Hepatic stellate cell (primary cell): ENCODE results near the gene NUMB.
"Not testable (repeated sequence)": the region's sequence is repeated elsewhere in the genome, so short reads cannot be mapped to it uniquely, and the experiment has no call there.

Experiments used
- DNase-seq: peaks from one replicate; pipeline ENCODE4 v3.0.0; 2011; ENCODE audit warnings: low spot score

NUMB gene

DNA sequence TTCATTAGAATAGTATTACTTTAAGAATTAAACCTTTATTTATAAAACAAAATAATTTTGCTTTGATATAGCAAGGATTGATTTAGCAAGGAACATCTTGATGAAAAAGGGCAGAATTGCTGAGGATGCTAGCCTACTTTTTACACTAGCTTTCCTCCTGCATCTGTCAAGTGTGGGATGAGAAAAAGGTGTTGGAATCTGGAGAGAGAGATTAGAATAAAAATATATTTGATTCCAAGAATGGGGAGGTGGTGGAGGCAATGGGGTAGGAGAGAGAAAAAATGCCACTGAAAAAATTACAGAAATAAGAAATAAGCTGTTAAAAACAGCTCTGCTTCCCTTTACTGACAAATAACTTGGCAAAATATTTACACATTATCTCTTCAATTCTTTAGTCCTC is 98.9 kb downstream of the NUMB start:
- DNase-seq, result no peak

DNA sequence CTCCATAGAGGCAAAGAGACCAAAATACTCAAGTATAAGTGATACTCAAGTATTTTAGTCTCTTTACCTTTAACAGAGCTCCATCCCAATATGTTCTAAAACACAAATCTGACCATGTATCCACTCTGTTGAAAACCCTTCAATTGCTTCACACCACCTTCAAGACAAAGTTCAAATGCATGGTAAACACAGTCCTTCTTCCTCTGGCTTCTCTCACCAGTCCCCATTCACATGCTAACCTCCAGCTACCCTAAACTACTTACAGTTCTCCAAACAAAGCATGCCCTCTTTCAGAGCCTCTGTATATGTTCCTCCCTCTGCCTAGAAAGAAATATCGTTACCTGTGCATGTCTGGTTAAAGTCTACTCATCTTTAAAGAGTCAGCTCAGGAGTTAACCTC is 100.2 kb downstream of the NUMB start:
- no peak for DNase-seq

DNA sequence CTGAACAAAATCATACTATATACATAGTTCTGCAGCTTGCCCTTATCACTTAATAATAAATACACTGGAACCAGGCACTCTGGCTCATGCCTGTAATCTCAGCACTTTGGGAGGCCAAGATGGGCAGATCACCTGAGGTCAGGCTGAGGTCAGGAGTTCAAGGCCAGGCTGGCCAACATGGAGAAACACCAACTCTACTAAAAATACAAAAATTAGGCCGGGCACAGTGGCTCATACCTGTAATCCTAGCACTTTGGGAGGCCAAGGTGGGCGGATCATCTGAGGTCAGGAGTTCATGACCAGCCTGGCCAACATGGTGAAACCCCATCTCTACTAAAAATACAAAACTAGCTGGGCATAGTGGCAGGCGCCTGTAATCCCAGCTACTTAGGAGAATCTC is 109.3 kb downstream of the NUMB start:
- DNase-seq, result not testable (repeated sequence)

DNA sequence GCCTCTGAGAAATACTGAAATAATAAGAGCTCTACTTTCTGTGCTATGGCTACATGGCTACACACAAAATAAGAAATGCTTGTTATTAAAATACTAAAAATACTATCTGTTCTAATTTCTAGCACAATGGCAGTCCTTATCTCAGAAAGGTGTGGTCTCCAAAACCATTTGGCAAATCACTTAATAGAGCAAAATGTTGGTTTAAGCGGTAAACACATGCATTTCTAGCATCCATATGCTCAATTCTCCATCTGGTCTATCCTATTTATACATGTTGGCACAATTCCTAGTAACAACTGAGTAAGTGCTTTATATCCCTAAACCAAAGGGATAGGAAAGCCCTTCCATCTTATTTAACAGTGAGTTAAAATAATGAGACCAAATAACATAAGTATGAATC is 114.0 kb downstream of the NUMB start:
- no peak for DNase-seq

DNA sequence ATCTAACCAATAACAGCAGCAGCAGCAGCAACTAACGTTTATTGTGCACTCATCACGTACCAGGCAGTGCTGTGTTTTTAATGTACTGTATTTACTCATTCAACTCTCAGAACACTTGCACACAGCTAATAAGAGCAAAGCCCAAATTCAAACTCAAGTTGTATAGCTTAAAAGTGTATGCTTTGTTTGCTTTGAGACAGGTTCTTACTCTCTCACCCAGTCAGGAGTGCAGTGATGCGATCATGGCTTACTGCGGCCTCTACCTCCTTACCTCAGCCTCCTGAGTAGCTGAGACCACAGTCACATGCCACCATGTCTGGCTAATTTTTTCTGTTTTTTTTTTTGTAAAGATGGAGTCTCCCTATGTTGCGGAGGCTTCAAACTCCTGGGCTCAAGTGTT is 115.7 kb downstream of the NUMB start:
- DNase-seq, result no peak

DNA sequence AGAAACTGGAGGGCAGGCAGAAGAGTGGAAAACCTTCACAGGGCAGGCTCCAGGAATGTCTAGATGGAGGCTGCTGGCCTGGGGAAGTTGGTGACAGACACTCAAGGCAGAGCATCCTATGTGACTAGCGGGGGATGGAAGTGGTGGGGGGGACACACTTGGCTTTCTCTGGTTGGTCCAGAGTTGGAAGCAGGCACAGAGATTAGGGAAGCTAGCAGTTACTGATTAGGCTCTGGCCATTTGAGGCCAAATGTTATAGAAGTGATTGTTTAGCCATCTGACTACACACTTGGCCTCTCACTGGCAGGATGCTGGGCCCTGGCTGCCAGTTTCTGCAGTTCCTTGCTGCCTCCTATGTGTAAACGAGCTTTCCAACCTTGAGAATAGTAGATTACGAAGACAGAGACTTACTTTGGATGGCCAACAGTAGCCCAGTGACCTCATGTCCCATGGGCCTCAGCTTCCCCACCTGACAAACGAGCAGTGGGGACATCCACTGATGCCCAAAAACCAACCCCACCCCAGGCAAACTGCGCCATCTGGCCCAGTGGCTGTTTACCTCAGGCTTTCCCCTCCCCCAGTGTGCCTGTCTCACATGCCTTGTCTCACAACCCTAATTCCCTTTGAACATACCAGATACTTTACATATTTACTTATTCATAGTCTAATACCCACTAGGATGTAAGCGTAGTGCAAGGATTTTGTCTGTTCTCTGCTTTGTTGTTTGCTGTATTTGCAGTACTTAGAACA is 118.3 kb downstream of the NUMB start:
- no peak for DNase-seq

DNA sequence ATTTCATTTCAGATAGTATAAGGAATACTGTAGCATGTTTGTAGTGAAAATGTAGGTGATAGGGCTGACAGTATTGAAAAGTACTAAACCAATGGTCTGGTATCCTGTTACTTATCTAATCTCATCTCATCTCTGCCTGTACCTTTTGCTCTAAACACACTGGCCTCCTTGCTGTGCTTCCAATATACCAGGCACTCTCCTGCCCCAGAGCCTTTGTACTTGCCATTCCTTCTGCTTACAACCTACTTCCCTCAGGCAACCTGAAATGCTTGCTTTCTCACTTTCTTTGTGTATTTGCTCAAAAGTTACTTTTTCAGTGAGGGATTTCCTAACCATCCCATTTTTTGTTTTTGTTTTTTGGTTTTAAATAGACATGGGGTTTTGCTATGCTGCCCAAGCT is 119.1 kb downstream of the NUMB start:
- DNase-seq, result no peak

DNA sequence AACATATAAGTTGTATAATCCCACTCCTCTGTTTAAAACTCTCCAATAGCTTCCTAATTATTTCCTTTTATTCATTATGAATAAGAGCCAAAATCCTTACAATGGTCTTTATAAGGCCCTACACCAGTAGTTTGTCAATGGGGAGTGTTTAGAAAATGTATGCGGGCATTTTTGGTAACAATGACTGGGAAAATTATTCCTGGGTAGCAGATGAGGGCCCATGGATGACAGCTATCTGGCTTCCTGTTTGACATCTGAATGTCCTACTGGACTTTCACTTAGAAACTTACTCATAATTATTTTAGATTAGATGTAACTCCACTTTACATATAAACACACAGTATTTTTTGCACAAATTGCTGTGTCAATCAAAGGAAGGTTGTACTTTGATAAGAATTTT is 119.8 kb downstream of the NUMB start:
- no peak for DNase-seq

DNA sequence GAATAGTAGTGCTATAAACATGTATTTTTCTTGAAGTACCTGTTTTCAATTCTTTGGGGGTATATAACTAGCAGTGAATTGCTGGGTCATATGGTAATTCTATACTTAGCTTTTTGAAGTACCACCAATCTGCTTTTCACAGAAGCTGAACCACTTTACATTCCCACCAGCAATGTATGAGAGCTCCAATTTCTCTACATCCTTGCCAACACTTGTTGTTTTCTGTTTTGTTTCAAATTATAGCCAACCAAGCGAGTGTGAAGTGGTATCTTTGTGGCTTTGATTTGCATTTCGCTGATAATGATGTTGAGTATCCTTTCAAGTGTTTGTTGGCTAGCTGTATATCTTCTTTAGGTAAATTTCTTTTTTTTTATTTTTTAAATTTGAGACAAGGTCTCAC is 125.3 kb downstream of the NUMB start:
- no peak for DNase-seq

DNA sequence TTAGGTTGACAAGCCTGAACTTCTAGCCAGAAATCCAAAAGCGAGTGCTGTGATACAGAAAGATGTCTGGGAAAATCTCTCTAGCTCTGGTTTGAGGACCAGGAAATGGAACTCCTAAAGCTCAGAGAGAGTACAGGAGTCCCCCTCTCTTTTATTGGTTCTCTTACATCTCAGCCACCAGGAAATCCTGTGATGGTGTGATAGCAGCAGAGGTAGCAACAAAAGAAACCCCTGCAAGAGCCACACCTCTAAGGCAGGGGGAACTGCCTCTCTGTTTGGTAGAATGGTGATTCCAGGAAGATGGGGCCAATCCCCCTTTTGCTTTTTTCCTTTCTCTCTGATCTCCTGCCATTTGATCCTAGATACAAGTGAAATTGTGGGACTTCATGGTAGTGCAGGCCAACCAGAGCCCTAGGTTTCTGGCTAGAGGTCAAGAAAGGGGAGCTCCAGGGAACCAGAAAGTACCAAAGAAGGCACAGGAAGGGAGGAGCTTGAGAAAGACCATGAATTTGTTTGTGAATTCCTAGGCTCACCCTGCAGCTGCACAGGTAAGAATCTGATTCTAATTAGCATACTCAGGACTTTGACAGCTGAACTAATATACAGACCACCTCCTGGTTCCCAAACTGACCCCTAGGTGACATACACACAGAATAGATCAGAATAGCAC is 132.6 kb downstream of the NUMB start:
- DNase-seq, result no peak

DNA sequence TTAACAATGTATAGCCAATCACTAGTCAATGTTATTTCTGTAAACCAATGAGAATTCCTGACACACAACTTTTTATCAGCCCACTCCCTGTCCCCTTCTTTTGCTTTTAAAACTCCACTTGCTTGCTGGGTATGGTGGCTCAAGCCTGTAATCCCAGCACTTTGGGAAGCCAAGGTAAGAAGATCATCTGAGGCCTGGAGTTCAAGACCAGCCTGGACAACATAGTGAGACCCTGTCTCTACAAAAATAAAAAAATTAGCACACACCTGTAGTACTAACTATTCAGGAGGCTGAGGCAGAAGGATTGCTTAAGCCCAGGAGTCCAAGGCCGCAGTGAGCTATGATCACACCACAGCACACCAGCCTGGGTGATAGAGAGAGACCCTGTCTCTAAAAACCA is 133.3 kb downstream of the NUMB start:
- DNase-seq, result no peak

DNA sequence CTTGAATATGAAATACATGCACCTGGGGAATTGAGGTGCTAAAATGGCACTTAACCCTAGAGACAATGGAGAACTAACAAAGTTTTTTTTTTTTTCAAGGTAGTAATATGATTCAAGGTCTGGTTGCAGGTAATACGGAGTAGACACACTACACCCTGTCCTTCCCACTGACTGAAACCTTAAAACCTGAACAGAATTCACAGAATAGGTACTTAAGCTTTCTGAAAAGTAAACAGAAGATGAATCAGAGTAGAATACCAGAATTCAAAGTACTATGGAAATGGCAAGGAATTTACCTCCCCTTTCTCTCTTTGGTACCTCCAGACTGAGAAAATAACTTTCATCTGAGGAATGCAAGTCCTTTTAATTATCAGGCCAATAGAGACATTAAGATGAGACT is 133.8 kb downstream of the NUMB start:
- no peak for DNase-seq

DNA sequence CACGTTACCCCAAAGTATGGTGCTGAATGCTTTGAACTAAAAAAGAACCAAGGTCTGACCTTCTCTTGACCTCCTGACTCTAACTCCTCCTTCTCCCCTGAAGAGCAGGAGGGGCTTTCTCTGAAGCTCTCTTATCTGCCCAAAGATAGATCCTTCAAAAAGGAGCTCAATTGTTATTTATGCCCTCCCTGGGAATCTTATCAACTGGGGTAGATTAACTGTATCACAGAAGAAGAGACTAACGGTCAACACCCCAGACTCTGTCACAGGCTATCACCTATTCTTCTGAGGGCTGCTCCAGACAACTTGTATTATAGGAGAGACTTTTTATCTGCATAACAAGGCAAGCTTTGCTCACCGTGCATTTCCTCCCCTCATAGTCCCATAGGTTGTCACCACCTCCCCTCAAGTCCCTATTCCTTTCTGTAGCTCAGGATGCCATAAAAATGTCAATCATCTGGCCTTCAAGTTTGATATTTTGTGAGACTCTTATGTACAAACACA is 134.4 kb downstream of the NUMB start:
- DNase-seq, result no peak

DNA sequence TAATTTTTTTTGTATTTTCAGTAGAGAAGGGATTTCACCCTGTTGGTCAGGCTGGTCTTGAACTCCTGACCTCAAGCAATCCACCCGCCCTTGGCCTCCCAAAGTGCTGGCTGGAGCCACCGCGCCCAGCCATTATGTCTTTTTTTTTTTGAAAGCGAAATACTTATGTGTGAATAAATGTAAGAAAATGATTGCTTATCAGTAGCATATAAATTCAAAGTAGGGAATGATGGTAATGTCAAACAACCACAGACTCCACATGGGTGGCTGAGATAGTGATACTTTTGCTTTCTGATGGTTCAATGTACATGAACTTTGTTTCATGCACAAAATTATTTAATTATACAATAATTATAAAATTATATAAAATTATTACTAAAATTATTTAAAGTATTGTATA is 145.2 kb downstream of the NUMB start:
- DNase-seq, result no peak

DNA sequence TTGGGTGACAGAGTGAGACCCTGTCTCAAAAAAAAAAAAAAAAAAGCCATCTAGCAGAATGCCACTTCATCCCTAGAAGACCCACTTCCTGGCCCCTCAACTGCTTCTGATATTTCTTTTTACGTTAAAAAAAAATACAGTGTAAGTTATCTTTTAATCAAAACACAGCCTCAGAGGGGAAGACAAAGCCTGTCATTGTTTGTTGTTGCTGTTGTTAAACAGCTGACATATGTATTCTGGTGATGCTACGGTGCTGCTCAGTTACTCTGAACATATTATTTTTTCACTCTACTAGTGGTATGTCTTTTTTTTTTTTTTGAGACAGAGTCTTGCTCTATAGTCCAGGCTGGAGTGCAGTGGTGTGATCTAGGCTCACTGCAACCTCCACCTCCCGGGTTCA is 145.7 kb downstream of the NUMB start:
- DNase-seq, result no peak

DNA sequence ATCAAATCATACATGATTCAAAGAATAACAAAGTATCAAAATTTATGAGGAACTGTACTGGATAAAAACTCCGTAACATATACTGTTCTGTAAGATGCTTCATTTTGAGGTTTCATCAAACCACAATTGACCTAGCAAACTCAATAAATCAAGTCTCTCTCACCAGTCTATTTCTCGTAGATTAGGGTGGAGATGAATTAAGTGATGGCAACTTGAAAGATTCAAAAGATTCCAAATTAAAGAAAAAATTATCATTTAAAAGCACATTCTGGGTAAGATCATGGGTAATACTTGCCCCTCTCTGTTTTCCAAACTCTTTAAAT is 146.7 kb downstream of the NUMB start:
- no peak for DNase-seq

DNA sequence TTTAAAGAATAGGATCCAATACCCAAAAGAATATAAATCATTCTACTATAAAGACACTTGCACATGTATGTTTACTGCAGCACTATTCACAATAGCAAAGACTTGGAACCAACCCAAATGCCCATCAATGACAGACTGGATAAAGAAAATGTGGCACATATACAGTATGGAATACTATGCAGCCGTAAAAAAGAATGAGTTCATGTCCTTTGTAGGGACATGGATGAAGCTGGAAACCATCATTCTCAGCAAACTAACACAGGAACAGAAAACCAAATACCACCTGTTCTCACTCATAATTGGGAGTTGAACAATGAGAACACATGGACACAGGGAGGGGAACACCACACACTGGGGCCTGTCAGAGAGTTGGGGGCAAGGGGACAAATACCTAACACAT is 149.1 kb downstream of the NUMB start:
- not testable (repeated sequence) for DNase-seq

DNA sequence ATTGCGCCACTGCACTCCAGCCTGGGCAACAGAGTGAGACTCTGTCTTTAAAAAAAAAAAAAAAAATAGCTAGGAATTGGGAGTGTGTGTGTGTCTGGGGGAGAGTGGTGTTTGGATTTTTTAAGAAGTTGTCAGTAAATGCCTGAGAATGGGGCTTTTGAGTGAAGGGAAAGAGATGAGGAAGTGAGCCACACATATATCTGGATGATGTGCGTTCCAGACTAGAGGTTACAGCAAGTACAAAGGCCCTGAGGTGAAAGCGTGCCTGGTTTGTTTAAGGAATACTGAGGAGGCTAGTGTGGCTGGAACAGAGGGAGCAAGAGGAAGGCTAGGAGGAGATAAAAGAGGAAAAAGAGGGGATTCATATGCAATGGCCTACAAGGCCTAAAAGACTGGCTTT is 151.1 kb downstream of the NUMB start:
- no peak for DNase-seq

DNA sequence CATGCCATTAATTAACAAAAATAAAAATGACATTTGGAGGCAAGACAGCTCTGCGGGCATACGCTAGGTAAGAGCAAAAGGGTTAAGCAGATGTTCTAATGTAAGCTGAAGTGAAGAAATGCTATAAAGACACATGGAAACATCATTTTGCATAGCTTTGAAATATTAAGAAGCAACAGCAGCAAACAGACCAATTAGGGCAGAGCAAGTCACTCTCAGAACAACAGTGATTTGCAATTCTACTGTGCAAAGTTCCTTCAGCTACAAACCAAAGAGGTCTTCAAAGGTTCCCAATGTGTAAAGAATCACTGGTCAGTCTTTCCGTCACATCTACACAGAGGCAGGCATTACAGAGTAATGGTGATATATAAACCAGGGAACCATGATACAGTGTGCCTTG is 152.8 kb downstream of the NUMB start:
- DNase-seq, result no peak

DNA sequence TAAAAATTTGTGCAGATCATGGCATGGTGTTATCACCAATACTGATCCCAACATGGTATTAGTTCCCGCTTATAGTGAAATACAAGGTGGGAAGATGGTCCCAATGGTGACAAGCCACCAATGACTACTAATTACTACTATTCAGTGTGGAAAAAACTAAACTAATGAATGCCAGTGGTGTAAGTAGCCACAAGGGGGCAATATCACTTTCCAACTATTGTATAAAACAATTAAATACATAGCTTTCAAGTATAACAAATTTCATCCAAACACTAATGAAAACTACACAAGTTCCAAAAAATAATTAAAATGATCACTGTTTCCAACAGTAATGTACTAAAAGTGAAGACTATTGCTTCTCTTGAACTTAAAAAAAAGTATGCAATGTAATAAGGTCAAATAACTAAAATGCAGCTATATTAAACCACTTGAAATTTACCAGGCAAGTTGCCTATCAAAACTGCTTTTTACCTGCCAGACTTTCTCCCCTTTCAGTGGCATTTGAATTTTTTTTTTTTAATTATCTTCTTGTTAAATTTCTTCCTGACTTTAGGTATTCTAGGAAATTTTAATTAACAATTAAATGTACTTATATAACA is 163.0 kb downstream of the NUMB start:
- peak; percentile 20 for DNase-seq

DNA sequence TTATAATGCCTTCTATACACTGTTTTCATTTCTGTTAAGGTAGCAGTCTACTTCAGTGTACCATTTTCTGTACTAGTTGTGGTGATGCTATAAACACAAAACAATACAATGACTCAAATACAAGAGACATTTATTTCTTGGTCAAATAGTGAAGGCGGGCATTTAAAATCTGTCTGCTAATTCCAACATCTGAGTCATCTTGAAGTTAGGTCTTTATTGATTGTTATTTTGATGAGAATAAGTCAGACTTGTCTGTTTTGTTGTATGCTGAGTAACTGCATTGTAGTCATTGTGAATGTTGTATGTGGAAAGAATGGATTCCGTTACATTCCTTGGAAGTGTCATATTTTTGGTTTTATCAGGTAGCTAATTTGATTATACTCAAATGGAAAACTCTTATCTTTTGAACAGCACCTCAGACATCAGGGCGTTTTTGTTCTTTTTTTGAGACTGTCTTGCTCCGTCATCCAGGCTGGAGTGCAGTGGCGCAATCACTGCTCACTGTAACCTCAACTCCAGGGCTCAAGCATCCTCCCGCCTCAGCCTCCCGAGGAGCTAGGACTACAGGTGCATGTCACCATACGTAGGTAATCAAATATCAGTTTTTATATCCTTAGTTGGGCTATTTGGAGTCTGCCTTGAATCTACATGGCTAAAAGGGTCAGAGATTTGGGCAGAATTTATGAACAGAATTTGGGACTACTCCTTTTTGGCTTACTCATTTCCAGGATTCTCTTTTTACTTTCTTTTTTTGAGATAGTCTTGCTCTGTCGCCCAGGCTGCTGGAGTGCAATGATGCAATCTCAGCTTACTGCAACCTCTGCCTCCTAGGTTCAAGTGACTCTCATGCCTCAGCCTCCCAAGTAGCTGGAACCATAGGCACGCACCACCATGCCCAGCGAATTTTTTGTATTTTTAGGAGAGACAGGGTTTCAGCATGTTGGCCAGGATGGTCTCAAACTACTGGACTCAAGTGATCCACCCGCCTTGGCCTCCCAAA is 164.3 kb downstream of the NUMB start:
- DNase-seq, result no peak

DNA sequence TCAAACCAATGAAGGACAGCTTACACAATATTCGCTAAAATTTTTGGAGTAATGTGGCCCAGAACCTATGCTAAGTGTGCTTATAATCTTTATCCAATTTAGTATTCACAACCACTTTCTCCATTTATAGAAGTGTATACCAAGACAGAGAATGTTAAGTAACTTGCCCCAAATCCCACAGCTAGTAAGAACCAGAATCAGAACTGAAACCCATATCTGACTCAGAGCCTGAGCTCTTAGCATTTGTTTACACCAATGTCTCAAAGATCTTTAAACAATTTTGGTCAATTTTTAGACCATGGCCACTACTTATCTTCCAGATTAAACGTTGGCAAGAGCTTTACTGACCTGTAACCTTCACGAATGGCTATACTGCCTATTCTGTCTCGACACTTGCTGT is 168.1 kb downstream of the NUMB start:
- DNase-seq, result no peak
